SIG-M5 (cell line): ENCODE data around the gene SLC5A5.

Experiments
- DNase-seq: peaks from one replicate; lab custom pipeline; 2025; lab: John Stamatoyannopoulos, UW

The SLC5A5 gene

DNA sequence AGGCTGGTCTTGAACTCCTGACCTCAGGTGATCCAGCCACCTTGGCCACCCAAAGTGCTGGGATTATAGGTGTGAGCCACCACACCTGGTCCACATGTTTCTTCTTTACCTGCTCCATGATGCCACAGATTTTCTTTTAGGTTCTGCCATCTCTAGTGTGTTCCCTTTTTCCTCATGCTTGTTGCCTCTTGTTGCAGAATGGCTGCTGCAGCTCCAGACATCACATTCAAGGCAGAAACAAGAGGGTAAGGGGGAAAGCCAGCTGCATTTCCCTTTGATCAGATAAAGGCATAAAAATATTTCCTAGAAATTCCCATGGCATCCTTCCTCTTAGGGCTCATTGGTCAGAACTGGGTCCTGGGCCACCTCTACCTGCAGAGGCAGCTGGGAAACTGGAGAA lies 48.8 kb downstream of the SLC5A5 start:
- no peak for DNase-seq

- DNase-seq: no peak
Observed at GRCh38 chr19:17922138-17922537, 50.4 kb downstream of the SLC5A5 start.

- no peak for DNase-seq
Observed at GRCh38 chr19:17926044-17926443, 54.3 kb downstream of the SLC5A5 start.

DNA sequence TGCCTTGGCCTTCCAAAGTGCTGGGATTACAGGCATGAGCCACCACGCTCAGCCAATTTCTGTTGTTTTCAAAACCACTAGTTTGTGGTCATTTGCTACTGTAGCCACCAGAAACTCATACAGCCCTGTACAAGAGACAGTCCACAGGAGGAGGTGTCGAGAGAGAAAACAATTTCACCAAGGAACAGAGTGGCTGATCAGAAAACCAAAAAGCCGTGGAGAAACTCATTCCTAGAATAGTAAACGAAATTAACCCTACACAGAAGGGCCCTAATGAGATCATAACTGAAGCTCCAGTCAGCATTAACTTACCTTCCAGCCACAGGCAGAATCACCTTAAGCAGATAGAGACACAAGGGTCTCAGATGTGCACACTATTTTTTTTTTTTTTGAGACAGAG lies 57.3 kb downstream of the SLC5A5 start:
- no peak for DNase-seq

- no peak for DNase-seq
Observed at GRCh38 chr19:17931532-17932191, 59.9 kb downstream of the SLC5A5 start.

DNA sequence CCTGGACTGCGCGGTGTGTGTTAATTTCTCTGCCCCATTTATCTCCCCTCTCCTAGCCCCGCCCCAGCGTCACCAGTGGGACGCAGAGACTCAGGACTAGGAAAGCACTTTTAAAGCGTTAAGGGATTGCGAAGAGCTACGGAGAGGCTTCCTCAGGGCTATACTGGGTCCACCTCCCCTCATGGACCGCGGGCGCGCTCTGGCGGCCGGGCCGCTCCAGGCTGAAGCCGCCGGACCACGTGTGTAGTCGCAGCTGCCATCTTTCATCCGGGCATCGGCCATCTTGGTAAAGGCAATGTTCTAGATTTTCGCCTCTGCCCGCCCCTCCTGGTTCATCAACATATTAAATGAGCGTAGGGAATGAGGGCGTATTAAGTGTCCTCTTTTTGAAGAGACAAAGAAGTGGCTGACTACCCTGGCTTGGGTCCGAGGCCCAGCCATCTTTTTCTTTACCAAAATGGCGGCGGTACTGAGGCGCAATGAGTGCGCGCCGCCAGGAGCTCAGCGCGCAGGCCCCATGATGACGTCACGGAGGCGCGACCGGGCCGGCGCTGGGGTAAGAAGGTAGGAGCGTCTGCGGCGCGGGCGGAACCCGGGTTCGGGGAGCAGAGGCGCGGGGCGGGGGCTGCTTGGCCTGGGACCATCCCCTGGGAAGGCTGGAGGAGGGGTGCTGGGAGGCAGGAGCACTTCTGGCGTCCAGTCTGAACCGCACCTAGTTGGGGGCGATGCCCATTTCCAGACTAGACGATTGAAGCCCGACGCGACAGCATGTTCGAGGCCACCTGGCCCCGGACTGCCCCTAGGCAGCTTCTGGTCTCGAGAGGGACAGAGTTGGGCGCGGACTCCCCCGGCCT lies 61.0 kb downstream of the SLC5A5 start, which contains the start of gene CCDC124:
Gene CCDC124 (plus strand): TSS at position 531 of the 854 bp plus-strand sequence. CDS start 3,406 bp downstream, outside the sequence.
- no peak for DNase-seq

GRCh38 chr19:17933414-17934129 lies 61.8 kb downstream of the SLC5A5 start:
- no peak for DNase-seq

DNA sequence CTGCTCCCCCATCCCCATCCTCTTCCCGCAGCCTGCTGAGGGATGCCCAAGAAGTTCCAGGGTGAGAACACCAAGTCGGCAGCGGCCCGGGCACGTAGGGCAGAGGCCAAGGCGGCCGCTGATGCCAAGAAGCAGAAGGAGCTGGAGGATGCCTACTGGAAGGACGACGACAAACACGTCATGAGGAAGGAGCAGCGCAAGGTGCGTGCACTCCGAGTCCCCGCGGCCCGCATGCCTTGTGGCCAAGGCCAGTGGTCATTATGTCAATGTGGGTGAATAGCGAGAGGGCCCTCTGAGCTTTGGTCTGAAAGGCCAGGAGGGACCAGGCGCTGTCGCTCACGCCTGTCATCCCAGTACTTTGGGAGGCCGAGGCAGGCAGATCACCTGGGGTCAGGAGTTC lies 64.6 kb downstream of the SLC5A5 start:
- no peak for DNase-seq

GRCh38 chr19:17937371-17937900 lies 65.7 kb downstream of the SLC5A5 start:
- no peak for DNase-seq

DNA sequence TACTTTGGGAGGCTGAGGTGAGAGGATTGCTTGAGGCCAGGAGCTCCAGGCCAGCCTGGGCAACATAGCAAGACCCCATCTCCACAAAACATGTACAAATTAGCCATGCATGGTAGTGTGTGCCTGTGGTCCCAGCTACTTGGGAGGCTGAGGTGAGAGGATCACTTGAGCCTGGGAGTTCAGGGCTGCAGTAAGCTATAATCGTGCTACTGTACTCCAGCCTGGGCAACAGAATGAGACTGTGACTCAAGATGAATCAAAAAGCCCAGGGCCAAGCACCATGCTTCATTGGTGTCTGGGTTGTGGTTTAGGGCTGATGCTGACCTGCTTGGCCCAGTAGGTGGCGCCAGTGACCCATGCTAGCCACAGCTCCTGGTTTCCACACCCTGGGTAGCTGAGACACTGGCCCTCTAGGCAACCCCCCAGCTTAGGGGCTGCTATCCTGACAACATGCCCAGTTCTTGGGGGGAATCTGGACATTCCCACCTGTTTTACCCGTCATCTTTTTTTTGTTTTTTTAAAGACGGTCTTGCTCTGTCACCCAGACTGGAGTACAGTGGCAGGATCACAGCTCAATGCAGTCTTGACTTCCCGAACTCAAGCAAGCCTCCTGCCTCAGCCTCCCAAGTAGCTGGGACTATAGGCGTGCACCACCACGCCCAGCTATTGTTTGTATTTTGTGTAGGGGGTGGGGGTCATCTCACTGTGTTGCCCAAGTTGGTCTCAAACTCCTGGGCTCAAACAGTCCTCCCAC lies 66.5 kb downstream of the SLC5A5 start:
- DNase-seq: no peak

- DNase-seq: no peak
Observed at GRCh38 chr19:17942181-17942580, 70.4 kb downstream of the SLC5A5 start.

GRCh38 chr19:17942582-17943273 lies 71.0 kb downstream of the SLC5A5 start:
- DNase-seq: no peak

DNA sequence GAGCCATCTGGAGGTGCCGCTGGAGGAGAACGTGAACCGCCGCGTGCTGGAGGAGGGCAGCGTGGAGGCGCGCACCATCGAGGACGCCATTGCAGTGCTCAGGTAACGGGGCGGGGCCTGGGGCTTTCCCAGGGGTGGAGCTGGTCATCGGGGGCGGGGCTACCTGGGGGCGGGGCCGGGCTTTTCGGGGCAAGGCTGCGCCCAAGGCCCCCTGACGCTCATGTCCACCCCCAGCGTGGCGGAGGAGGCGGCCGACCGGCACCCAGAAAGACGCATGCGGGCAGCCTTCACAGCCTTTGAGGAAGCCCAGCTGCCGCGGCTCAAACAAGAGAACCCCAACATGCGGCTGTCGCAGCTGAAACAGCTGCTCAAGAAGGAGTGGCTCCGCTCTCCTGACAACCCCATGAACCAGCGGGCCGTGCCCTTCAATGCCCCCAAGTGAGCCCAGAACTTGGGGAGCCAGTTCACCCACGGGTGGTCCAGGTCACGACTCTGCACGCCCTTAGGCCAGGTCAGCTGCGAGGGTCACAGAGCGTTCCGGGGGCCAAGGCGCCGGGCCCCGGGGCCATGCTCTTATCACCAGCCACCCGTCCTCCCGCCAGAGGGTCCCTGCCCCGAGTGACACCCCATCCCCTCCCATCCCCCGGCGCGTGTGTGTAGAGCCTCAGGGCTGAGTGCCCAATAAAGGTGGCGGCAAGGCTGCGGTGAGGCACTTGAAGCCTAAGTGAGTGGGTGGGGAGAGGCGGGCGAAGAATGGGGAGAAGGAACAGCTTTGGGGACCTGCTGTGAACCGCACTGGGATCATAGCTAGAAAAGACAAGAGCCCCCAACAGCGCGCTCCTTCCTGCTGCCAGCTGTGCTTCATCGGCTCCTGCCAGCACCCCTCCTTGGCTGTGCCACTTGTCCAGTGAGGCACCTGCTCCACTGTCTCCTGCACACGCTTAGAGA lies 71.8 kb downstream of the SLC5A5 start:
- DNase-seq: no peak

DNA sequence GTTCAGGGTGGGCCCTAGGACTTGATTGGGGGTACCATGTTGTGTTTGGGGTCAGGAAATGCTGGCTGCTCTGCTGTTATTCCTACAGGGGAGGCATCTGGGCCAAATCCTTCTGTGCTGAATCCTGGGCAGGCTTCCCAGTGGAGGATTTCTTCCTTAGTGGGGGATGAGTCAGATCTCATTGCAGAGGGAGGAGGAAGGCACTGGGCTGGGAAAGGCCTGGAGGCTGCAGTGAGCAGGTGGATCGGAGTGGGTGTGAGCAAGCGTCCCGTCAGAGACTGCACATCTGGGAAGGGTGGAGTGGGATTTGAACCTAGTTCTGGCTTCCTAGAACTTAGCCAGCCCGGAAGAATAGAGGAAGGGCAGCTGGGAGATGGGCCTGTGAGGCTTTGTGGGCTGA lies 72.6 kb downstream of the SLC5A5 start:
- no peak for DNase-seq
